NAMALWA (cell line): ENCODE measurements around the gene SH3TC2.

Experiments
- DNase-seq: peaks from one replicate; pipeline ENCODE4 v3.0.0-alpha.2; 2015; ENCODE audit warnings: low spot score

SH3TC2 gene

DNA sequence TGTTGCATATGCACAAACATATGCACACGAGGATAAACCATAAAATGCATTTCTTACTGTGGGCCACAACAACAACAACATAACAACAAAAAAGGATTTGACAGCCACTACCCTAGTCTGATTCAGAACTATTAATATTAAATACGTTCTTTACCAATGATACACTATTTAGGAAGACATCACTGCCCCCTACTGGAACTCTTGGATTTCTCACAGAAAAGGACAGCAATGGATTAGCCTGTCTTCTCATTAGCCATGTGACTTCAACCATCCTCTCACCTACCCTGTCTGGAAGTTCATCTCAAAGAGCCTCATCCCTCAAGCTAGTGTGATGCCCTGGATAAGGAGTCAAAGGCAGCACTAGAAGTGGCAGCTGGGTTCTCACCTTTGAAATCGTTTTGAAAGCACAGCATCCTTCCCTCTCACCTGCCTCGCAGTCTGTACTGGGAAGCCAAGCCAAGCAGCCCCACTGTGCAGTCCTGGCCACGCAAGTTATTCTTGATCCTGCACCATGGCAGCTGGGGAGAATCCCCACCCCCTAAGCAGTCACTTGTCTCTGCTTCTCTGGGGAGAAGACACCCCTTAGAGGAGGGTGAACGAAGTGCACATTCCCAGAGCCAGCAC, 64.6 kb downstream of the SH3TC2 start:
- peak; percentile 71 for DNase-seq

DNA sequence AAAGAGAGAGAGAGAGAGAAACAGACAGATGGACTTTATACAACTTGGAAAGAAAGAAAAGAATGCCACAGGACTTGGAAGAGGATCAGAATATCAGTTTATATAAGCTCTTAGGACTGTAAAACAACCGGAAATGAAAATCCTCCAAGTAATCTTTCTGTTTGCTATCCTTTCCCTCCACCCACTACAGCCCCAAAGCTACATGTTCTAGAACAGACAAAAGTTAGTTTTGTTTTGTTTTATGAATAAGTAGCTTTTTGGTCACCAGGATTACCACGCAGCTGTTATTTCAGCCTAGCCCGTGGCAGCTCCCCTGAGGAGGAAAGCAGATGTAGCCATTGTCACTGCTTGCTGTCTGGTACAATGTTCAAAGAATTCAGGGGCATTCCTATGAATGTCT, 66.6 kb downstream of the SH3TC2 start:
- no peak for DNase-seq

DNA sequence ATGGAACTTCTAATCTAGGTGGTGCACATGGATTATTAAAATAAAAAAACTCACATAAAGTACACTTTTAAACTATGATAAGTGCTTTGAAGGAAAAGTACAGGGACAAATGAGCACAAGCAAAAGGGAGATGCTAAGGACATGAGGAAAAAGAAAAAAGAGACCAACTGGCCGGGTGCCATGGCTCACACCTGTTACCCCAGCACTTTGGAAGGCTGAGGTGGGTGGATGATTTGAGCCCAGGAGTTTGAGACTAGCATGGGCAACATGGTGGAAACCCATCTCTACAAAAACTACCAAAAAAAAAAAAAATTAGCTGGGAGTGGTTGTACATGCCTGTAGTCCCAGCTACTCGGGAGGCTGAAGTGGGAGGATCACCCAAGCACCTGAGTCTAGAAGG, 67.1 kb downstream of the SH3TC2 start:
- DNase-seq: no peak

DNA sequence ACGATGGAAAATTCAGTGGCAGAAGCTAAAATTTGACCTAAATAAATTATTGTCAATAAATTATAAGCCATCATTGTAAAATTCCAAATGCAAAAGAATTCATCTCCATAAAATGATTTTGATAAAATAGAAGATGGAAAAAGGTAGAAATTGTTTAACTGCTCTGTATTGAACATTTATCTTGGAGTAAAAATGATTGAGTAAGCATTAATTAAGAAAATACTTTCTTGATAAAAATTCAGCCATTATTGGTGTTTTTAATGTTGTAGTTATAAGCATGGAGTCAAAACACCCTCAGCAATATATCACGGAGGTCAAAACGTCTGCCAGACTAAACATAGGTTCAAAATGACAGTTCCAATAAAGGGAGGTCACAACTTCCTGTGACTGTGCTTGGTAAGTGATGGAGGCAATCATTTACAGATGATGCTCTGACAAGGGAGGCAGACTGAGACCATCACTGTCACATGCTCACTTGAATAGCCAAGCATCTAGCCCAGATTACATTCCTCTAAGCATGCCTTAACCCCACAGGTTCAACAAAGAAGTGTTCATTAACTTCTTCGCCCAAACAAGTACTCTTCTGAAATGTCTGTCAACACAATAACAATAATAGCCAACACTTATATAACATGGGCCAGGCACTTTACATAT, 69.5 kb downstream of the SH3TC2 start:
- DNase-seq: no peak

DNA sequence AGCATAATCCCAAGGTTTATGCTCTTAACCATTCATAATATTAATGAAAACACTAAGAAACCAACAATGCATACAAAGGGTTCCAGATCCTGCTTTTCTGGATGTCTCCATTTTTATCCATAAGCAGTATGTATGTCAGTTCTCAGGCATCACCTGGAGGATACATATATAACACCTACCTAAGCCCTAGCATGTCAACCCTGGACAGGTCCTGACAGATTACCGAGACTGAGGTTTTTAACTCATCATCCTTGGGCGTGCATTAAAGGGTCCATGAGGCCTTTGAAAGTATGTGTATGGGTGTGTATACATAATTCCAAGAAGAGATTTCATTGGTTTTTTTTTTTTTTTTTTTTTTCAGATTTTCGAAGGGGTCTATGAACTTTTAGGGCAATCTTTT, 70.6 kb downstream of the SH3TC2 start:
- DNase-seq: no peak

DNA sequence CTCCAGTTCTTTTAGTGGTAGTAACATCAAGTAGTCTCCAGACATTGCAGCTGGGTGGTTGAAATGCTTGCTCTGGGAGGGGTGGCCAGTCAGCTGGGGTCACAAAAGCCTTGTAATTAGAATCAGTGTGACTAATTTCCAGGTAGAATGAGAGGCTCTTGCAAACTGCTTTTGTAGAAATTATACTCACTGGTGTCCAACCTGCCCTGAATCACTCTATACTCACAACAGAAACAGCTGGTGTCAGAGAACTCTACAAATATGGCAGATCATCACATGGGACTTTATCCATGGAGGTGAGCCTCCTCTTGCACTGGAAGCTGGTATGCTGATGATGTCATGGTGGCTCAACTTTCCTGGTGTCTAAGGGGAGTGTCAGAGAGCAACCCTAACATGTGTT, 71.3 kb downstream of the SH3TC2 start:
- DNase-seq: no peak

DNA sequence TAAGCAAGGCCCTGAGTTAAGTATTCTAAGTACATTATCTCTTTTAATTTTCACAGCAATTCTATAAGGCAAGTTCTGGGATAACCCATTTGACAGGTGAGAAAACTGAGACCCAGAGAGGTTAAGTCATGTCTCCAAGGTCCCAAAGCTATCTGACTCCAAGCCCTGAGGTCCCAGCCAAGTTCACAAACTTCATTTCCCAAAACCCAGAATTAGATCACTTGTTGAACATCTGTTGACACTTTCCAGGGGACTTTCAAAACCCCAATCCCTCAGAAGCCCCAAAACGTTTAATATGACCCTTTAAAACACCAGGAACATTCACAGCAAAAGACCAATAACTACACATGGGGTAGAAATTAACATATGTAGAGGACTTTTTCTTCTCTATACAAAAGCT, 72.0 kb downstream of the SH3TC2 start:
- no peak for DNase-seq

DNA sequence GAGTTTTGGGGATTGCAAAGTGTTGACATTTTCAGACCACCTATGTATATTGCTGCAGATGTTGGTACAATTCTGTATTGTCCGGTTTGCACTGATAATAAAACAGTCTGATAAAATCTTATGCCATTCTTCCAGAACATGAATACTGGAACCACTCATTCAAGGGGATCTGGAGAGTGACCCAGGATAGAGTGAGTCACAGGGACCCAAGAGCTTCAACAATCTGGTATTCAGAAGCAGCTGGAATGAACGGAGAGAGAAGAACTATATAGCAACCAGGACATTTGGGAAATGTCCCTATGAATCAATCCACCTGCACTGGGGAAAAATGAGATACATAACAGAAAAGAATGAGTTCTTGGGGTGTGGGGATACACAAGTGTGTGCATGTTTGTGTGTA, 73.3 kb downstream of the SH3TC2 start:
- no peak for DNase-seq

DNA sequence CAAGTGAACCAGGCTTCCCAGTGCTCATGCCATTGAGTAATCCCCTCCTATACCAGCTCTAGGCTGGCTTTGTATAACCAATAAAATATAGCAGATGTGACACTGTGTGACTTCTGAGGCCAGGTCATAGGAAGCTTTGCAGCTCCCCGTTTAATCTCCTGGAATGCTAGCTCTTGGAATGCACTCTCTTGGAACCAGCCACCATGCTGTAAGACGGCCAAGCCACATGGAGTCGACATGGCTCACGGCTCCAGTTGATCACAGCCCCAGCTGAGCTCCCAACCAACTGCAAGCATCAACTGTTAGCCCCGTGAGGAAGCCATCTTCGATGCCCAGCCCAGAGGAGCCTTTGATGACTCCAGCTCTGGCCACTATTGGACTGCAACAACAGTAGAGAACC, 74.5 kb downstream of the SH3TC2 start:
- no peak for DNase-seq

DNA sequence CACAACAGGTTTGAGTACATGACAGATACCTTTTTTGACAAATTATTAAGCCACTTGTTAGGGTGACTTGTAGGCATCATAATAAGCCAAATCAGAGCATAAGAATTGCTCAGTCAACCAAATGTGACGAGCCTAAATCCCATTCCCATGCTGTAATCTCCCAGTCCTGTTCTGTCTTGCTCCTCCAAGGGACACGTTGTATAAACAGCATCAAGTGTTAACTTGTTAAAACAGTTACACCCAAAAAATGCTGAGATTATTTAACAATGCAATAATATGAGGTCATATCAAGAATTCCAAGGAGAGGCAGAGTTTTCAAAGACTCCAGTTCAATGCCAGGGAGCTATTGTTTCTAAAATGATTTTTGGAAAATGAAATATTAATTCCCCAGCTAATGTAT, 76.2 kb downstream of the SH3TC2 start:
- DNase-seq: no peak

DNA sequence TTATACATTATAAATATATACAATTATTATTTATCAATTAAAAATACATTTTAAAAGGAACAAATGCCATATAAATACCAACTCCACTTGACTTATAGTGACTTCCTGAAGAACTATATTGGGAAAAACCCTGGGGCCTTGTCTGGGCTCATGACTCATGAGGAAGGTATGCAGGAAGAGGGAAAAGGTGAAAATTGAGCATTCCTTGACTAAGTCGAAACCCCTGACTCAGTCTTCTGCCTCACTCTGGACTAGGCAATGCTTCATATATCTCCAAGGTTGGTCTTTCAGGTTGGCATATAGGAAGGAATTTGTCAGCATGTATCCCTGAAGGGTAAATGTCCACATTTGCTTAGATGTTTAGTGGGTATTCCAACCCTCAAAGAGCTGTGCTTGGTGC, 78.5 kb downstream of the SH3TC2 start:
- DNase-seq: no peak

DNA sequence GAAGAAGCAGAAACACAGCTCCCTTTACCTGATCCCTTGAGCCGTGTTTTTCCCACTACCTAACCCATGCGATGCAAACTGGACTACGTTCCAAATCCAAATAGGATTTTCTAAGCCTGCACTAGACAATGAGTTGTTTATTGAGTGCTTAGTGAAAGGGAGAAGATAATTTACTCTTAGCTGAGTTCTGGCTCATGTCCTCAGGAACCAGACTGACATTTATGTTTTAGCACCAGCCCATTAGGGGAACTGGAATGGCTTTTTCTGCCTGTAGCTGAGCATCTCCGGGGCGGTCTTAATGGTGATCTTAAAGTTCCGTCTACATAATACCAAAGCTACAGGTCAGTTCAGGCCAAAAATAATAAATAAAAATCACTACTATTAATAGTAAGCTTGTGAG, 81.5 kb downstream of the SH3TC2 start:
- no peak for DNase-seq

DNA sequence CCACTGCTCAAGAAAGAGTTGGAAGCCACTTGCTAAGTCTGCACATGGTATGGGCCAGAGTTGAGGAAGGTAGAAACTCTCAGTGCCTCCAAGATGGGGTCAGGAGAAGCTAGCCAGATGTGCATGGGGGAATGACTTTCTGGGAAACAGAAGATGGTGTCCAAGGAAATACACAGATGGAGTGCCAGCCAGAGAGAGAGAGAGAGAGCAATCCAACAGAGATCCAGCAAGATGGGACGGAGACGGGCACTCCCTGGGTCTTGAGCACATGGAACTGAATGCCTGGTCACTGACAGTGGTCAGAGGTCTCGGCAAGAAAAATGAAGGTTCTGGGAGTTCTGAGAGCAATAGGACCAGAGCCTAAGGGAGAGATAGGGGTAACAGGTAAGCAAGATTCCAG, 82.1 kb downstream of the SH3TC2 start:
- DNase-seq: no peak

DNA sequence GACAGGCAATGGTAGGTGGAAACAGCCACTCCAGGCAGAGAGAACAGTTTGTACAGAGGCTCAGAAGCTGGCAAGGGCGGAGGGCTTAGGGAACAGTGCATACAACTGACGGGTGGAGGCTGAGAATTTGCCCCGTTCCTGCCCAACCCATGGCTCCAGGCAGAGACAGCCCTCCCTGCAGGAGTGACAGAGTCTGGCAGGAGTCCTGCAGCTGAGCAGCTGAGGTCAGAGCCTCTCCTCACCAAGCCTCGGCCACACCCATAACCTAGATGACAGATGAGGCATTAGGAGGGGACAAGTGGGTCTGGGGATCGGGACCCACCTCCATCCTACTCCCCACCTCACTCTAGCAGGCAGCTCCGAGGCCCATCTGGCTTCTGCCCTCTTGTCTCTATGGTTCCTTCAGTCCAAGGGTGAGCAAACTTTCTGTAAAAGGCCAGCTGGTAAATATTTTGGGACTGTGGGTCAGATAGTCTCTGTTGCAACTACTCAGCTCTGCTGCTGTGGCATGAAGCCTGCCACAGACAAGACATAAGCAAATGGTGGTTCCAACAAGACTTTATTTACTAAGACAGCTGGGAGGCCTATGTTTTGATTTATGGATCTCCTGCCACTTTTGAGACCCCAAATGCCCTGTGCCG, 83.7 kb downstream of the SH3TC2 start:
- DNase-seq: no peak

DNA sequence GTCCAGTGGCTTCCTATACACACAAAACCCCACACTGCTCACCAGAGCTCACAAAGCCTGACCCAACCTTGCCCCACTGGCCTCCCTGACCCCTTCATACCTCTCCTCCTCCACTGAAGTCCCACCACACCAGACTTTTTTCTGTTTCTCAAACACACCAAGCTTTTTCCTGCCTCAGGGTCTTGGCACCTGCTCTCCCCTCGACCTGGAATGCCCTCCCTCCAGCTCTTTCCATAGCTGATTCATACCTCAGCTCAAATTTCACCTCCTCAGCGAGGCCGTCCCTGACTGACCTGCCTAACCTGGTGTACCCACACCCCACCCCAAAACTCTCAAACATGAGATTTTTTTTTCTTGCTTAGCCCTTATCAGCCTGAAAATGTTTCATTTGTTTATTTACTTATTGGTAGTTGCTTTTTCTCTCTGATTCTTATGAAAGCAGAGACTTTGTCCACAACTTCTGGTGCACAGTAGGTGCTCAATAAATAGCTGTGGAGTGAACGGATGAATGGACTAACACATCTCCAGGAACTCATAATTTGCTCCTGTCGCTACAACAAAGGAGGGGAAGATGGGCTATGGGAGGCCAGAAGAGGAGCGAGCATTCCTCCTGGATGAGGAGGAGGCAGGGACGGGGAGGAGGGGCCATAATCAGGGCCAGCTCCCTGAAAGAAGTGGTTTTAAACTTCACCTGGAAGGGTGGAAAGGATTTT, 84.3 kb downstream of the SH3TC2 start:
- no peak for DNase-seq

DNA sequence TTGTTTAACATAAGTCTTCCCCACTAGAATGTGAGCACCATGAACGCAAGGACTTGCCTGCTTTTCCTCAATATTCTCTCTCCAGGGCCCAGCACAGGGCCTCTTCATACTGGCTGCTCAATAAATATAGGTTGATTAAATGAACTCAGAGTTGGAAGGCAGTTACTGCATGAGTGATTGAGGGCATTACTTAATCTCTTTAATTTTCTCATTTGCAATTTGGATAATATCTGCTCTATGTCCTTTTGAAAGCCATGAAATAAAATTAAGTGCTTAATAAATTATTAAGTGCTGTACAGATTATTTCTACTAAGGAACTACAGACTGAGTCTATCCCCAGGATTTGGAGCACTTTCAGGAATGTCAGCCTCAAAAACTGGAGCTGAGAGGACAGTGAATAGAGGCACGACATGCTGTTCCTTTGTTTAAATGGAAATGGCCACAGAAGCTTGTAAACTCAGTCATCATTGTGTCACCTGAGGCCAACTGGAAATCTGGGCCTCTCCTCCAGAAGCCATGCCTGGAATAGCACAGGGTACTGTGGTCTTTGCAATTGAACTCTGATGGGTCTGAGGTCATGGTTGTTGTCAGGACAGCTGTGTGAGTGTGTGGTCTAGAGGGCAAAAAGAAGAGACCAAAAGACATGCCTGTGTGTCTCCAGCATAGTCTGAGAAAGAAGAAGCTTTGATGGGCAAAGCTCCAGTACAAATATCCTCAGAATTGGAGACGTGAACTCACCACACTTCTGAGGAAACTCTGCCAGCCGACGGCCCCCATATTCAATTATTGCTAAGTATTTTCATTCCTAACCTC, 86.1 kb downstream of the SH3TC2 start:
- no peak for DNase-seq

DNA sequence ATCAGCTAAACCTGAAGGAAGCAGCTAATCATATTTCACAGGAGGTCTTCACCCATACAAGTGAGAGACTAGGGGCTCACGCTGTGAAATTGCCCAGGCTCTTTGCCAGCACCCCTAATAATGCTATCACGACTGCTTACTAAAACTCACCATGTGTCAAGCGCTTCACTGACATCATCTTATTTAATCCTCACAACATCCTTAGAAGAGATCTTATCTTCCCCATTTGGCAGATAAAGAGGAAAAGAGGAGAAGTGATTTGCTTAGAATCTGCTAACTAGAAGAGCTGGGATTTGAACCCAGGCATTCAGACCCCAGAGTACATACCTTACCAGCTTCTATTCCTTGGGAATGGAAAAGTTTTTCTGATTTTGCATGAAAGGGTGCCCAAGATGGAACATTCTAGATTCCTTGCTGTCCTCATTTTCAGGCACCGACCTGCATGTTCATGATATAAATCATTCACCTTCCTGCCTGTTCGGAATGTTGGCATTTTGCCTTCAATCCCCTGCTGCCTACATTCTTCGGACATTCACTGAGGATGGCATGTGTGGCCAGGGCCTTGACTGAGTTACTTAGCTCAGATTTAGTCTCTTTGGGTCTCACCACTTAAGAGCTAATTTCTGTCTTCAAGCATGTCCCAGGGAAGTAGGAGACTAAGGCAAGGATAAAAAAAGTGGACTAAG, 88.1 kb downstream of the SH3TC2 start:
- no peak for DNase-seq

DNA sequence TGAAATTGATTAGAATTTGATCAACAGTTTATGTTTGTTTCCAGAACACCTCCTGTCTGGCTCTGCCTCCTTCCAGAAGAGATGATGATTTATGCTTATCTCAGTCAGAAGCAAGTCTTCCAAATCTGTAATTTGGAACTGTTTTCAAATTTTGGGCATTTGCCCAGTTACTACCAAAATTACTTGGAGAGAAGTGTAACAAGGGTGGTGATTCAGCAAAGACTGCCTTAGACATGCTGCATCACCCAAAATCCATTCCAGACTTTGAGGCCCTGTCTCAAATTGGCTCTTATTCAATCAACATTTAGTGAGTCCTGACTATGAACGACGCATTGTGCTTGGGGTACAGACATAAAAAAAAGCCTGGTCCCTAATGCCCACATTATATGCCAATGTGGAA, 89.4 kb downstream of the SH3TC2 start:
- no peak for DNase-seq

DNA sequence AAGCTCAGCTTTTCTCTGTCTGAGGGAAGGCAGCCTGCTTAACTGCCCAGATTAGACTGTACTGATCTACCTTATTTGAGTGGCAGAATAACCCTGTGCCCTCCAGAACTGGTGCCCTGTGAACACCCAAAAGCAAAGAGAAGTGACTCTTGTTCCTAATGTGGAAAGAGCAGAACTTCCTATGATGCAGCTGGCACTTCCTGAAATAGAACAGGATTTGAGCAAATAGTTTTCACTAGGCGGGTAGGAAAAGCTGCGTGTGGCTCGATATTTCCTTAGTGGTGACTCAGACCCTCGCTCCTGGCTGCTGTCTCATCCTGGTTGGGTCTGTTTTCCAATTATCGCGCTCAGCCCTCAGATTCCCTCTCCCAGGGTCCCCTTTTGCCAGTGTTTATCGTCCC, 89.9 kb downstream of the SH3TC2 start:
- DNase-seq: no peak

DNA sequence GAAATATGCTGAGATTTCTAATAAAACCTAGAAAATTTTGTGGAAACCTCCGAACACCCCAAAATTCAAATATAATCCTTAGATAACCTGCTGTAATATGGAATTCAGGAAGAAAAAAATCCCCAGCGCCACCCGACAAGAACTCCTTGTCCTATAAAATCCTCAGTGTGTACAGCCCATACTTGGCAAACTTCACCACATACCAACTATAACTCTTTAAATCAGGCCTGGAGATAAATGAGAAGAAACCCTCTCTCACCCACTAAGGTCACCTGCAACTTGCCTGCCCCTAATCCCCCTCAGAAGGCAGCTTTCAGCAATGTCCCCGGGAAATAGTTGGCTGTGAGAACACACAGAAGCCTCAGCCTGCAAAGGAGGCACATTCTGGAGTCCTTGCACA, 90.5 kb downstream of the SH3TC2 start:
- no peak for DNase-seq

DNA sequence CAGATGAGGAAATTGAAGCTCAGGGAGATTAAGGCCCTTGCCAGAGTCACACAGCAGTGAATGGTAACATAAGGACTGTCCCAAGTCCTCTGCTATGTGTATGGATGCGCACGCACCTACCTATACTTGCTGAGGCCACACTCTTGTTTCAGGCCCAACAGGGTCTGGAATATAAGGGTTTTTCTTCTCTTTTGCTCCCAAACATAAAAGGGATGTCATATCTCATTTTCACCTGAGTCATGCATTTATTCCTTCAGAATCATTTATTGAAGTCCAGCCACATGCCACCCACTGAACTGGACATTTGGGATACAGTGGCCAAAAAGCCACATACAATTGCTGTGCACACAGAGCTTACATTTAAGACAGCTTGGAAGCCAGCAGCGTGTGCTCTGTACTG, 92.0 kb downstream of the SH3TC2 start:
- DNase-seq: no peak

DNA sequence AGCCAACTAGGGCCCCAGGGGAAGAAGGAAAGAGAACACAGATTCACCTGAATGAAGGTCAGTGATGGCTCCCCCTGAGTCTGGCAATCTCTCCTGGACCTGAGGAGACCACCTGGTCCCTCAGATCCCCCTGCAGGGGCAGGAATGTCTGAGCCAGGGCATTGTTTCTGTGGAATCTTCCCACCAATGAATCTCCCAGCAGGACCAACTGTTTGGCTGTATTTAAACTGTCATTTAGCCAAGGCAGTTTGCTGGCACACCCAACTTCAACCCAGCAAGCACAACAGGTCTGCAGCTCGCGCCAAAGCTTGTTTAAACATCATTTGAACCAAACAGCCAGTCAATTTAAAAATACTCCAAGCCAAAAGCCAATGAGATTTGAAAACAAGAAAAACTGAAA, 92.6 kb downstream of the SH3TC2 start:
- DNase-seq: no peak
